NCI-H748 (cell line): ENCODE results near the gene TGFBR1.

ENCODE experiments used
- DNase-seq: peaks from one replicate; lab custom pipeline; 2025; ENCODE audit not compliant: unreplicated experiment; lab: John Stamatoyannopoulos, UW

Gene TGFBR1

GRCh38 chr9:99105152-99106043, 485 bp downstream of the TGFBR1 start:
- DNase-seq, result peak; percentile 70

- no peak for DNase-seq
Observed at GRCh38 chr9:99106044-99106375, 1.1 kb downstream of the TGFBR1 start.

- DNase-seq, result no peak
Observed at GRCh38 chr9:99107421-99107820, 2.5 kb downstream of the TGFBR1 start.

GRCh38 chr9:99108131-99108530, 3.2 kb downstream of the TGFBR1 start:
- no peak for DNase-seq

GRCh38 chr9:99109522-99109921, 4.6 kb downstream of the TGFBR1 start:
- DNase-seq, result no peak

GRCh38 chr9:99112750-99113413, 8.0 kb downstream of the TGFBR1 start:
- no peak for DNase-seq

GRCh38 chr9:99113414-99114048, 8.6 kb downstream of the TGFBR1 start:
- DNase-seq, result no peak

GRCh38 chr9:99114049-99114440, 9.1 kb downstream of the TGFBR1 start:
- DNase-seq, result no peak

- DNase-seq, result no peak
Observed at GRCh38 chr9:99114846-99115500, 10.1 kb downstream of the TGFBR1 start.

- no peak for DNase-seq
Observed at GRCh38 chr9:99116003-99116411, 11.1 kb downstream of the TGFBR1 start.

- DNase-seq, result no peak
Observed at GRCh38 chr9:99118782-99119466, 14.0 kb downstream of the TGFBR1 start.

GRCh38 chr9:99119976-99120655, 15.2 kb downstream of the TGFBR1 start:
- no peak for DNase-seq

- no peak for DNase-seq
Observed at GRCh38 chr9:99121604-99122003, 16.7 kb downstream of the TGFBR1 start.

GRCh38 chr9:99124534-99125255, 19.8 kb downstream of the TGFBR1 start:
- no peak for DNase-seq

- DNase-seq, result no peak
Observed at GRCh38 chr9:99125446-99125845, 20.5 kb downstream of the TGFBR1 start.

- no peak for DNase-seq
Observed at GRCh38 chr9:99126312-99126711, 21.4 kb downstream of the TGFBR1 start.

- DNase-seq, result no peak
Observed at GRCh38 chr9:99127356-99128132, 22.6 kb downstream of the TGFBR1 start.

- no peak for DNase-seq
Observed at GRCh38 chr9:99128133-99128406, 23.2 kb downstream of the TGFBR1 start.

- no peak for DNase-seq
Observed at GRCh38 chr9:99129091-99129490, 24.2 kb downstream of the TGFBR1 start.
